ENCODE measurements around the gene QSOX1. TPM values are rescaled to one million over a fixed set of nuclear protein-coding genes. Genes with fewer than 3 reads are reported as not detected.
"Not testable (repeated sequence)": the region's sequence is repeated elsewhere in the genome, so short reads cannot be mapped to it uniquely, and the experiment has no call there.

Gene QSOX1, protein sequence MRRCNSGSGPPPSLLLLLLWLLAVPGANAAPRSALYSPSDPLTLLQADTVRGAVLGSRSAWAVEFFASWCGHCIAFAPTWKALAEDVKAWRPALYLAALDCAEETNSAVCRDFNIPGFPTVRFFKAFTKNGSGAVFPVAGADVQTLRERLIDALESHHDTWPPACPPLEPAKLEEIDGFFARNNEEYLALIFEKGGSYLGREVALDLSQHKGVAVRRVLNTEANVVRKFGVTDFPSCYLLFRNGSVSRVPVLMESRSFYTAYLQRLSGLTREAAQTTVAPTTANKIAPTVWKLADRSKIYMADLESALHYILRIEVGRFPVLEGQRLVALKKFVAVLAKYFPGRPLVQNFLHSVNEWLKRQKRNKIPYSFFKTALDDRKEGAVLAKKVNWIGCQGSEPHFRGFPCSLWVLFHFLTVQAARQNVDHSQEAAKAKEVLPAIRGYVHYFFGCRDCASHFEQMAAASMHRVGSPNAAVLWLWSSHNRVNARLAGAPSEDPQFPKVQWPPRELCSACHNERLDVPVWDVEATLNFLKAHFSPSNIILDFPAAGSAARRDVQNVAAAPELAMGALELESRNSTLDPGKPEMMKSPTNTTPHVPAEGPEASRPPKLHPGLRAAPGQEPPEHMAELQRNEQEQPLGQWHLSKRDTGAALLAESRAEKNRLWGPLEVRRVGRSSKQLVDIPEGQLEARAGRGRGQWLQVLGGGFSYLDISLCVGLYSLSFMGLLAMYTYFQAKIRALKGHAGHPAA
- total RNA-seq = 223 and 321 TPM in 2 replicates

GRCh38 chr1:180154325-180155181 lies at the start of gene QSOX1:
QSOX1 (plus strand) TSS chr1:180154869; CDS start chr1:180154908, 39 bp downstream.
- no peak for DNase-seq (ENCODE audit: extremely low read depth, low read depth, low spot score)

GRCh38 chr1:180112091-180112490 lies 42.6 kb upstream of the QSOX1 start:
- no peak for DNase-seq (ENCODE audit: extremely low read depth, low read depth, low spot score)

- no peak for DNase-seq (ENCODE audit: extremely low read depth, low read depth, low spot score)
Observed at GRCh38 chr1:180112984-180113647, 41.6 kb upstream of the QSOX1 start.

- DNase-seq (ENCODE audit: extremely low read depth, low read depth, low spot score) = no peak
Observed at GRCh38 chr1:180114396-180114945, 40.2 kb upstream of the QSOX1 start.

GRCh38 chr1:180116964-180117763 lies 37.5 kb upstream of the QSOX1 start:
- DNase-seq (ENCODE audit: extremely low read depth, low read depth, low spot score) = no peak

- no peak for DNase-seq (ENCODE audit: extremely low read depth, low read depth, low spot score)
Observed at GRCh38 chr1:180117764-180118116, 36.9 kb upstream of the QSOX1 start.

DNA sequence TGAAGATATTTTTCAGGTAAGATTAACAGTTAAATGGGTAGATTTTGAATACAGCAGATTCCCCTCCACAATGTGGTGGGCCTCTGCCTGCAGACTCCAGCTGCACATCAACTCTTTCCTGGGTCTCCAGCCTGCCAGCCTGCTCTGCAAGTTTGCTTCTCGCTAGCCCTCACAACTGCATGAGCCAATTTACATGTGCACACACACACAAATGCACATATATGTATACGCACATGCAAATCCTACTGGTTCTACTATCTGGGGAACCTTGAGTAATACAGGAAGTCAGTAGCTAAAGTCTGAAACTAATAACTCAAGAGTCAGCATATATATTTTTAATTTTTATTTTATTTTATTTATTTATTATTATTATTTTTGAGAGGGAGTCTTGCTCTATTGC lies 34.8 kb upstream of the QSOX1 start:
- no peak for DNase-seq (ENCODE audit: extremely low read depth, low read depth, low spot score)

GRCh38 chr1:180123463-180123936 lies 31.2 kb upstream of the QSOX1 start:
- DNase-seq (ENCODE audit: extremely low read depth, low read depth, low spot score) = no peak

DNA sequence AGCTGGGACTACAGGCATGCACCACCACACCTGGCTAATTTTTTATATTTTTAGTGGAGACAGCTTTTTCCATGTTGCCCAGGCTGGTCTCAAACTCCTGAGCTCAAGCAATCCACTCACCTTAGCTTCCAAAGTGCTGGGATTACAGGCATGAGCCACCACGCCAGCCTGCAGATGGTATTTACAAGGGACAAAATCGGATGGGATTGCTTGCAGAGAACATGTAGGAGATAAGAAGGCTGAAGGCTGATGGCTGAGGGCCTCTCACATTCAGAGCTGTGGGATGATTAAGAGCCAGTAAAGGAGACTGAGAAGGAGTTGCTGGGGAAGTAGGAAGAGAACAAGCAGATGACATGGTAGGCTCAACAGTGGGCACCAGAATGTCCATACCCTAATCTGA lies 24.0 kb upstream of the QSOX1 start:
- DNase-seq (ENCODE audit: extremely low read depth, low read depth, low spot score) = no peak

- no peak for DNase-seq (ENCODE audit: extremely low read depth, low read depth, low spot score)
Observed at GRCh38 chr1:180131510-180131909, 23.2 kb upstream of the QSOX1 start.

GRCh38 chr1:180133193-180133592 lies 21.5 kb upstream of the QSOX1 start:
- no peak for DNase-seq (ENCODE audit: extremely low read depth, low read depth, low spot score)

DNA sequence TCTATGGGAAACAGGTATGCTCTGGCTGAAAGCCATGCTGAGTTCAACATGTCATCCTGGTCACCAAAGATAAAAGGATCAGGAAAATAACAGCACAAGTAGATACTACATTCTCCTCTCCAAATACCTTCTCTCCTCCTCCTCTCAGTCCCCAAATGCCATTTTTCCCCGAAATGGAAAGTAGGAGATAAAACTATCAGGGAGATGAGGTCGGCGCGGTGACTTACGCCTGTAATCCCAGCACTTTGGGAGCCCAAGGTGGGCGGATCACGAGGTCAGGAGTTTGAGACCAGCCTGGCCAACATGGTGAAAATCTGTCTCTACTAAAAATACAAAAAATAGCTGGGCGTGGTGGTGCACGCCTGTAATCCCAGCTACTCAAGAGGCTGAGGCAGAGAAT lies 21.0 kb upstream of the QSOX1 start:
- DNase-seq (ENCODE audit: extremely low read depth, low read depth, low spot score) = not testable (repeated sequence)

- DNase-seq (ENCODE audit: extremely low read depth, low read depth, low spot score) = no peak
Observed at GRCh38 chr1:180135535-180135934, 19.1 kb upstream of the QSOX1 start.

- DNase-seq (ENCODE audit: extremely low read depth, low read depth, low spot score) = no peak
Observed at GRCh38 chr1:180136331-180136967, 18.2 kb upstream of the QSOX1 start.

DNA sequence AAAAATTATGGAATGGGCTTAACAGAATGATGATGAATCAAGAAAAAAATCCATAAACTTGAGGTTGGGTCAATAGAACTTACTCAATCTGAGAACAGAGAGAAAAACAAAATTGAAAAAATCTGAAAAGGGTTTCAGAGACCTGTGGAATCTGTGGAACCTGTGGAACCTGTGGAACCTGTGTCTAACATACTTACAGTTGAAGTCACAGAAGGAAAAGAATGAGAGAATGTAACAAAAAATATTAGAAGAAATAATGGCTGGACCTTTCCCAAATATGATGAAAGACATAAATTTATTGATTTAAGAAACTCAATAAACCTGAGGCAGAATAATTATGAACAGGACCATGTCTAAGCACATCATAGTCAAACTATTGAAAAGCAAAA lies 17.7 kb upstream of the QSOX1 start:
- no peak for DNase-seq (ENCODE audit: extremely low read depth, low read depth, low spot score)

GRCh38 chr1:180137776-180138175 lies 16.9 kb upstream of the QSOX1 start:
- DNase-seq (ENCODE audit: extremely low read depth, low read depth, low spot score) = no peak

DNA sequence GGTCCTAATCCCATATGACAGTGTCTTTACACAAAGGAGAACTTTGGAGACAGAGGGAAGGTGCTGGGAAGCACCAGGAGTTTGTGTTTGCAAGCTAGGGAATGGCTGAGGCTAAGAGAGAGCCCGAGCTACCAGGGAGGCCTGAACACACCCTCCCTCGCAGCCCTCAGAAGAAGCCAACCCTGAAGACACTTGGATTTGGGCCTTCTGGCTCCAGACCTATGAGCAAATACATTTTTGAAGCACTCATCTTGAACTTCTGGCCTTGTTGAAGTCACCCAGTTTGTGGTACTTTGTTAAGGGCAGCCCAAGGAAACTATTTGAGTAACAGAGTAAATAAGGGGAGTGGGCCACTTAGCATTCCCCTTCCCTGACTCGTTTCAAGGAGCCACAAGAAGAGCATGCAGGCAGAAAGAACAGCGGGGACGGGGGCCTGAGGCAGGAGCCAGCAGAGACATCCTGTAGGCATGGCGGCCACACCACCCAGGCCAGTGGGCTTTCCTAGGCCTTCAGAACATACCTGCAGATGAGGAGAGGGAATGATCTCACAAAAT lies 13.2 kb upstream of the QSOX1 start:
- DNase-seq (ENCODE audit: extremely low read depth, low read depth, low spot score) = no peak

DNA sequence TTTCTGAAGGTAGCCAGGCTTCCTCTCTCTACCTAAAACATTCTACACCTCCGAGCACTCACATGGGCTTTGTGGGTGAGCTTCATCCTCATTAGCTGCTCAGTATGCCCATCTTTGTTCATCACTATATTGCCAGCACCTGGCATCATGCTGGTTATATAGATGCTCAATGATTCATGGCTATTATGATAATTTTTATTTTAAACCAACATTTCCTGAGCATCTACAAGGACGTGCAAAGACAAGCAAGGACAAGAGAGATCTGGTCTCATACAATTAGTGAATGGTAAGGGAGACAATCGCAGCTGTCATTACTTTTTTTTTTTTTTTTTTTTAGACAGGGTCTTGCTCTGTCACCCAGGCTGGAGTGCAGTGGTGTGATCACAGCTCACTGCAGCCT lies 11.3 kb upstream of the QSOX1 start:
- DNase-seq (ENCODE audit: extremely low read depth, low read depth, low spot score) = no peak
